ENCODE results near the gene TSHZ2.

DNA sequence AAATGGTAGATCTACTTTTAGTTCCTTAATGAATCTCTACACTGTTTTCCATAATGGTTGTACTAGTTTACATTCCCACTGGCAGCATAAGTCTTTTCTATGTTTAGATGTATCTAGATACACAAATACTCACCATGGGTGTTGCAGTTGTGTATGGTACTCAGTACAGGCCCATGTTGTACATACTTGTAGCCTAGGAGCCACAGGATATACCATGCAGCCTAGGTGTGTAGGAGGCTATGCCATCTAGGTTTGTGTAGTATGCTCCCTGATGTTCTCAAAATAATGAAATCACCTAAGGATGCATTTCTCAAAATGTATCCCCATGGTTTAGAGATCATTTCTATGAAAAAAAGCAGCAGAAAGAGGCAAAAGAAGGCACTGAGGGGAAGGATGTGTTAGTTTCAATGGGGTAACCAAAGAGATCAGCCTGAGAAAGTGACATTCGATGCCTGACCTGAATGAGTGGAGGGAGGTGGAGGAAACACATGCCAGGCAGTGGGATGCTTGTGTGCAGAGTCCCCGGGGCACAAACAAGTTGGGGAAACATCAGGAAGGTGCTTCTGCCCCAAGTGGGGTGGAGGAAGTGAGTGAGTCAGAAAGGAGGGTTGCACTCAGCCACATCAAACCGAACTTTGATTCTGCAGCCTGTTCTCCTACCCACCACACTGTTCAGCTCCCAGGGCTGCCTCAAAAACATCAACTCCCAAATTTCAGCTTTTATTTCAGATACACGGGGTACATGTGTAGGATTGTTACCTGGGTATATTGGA is 430.3 kb downstream of the TSHZ2 start:
- TF ChIP-seq, protein P1, sequence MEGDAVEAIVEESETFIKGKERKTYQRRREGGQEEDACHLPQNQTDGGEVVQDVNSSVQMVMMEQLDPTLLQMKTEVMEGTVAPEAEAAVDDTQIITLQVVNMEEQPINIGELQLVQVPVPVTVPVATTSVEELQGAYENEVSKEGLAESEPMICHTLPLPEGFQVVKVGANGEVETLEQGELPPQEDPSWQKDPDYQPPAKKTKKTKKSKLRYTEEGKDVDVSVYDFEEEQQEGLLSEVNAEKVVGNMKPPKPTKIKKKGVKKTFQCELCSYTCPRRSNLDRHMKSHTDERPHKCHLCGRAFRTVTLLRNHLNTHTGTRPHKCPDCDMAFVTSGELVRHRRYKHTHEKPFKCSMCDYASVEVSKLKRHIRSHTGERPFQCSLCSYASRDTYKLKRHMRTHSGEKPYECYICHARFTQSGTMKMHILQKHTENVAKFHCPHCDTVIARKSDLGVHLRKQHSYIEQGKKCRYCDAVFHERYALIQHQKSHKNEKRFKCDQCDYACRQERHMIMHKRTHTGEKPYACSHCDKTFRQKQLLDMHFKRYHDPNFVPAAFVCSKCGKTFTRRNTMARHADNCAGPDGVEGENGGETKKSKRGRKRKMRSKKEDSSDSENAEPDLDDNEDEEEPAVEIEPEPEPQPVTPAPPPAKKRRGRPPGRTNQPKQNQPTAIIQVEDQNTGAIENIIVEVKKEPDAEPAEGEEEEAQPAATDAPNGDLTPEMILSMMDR (IDR thresholded peaks at IDR 0.05): no peak
- TF ChIP-seq POLR2AphosphoS5 (IDR thresholded peaks at IDR 0.05): no peak

Measured in esophagus muscularis mucosa (tissue), 3 donors.